GM19239 (cell line): Measurements from ENCODE around the gene LHFPL6.

Source experiments
- DNase-seq: peaks from one replicate; pipeline ENCODE4 v3.0.0; 2011; ENCODE audit warnings: low spot score; ENCODE audit not compliant: insufficient read length
- FAIRE-seq: peaks from 2 replicates; lab custom pipeline; 2011; peaks lifted over from hg19 to GRCh38; lab: Jason Lieb, UNC

LHFPL6 gene

GRCh38 chr13:39401756-39402155 is 201.2 kb downstream of the LHFPL6 start:
- DNase-seq (no peak), FAIRE-seq (no peak)

DNA sequence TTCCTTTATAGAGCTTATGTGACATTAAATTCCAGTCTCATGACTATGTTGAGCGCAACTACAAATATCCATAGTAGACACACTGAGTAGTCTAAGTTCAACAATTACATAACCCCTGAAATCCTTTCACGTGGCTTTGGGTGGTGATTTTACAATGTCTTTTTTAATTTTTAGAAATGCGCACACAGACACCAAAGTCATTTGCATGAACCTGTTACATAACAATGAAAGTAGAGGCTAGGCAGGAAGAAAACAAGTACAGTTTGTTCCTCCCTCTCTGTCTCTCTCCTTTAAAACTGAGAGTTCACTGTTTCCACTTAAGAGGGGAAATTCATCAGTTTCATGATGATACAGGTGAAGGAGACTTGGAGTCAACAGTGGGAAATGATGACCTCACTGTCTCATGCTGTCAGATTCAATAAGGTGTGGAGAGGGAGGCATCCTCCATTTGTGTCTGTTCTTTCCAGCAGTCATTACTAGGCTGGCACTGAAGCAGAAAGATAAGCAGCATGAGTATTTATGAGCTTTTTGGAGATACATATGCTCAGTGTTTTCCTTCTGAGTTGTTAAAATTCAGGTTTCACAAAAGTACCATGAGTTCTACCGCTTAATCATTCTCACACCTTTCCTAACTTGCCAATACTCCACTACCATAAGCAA is 201.8 kb downstream of the LHFPL6 start:
- no peak for DNase-seq
- no peak for FAIRE-seq

DNA sequence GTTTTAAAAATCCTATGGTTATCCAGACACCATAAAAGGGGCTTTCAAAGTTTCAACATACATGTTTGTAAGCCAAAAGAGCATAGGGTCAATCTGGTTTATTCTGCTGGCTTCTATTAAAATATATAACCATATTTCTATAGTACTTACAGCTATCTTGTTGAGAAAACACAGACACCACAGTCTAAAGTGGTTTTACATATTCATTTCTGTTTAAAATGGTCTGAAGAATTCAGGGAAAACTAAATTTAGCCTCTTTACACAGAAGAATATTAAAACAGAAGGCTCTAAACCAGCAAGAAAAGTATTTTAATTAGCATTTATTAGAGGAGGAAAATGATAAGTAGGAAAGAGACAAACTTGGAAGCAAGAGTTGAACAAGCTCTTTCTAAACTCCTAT is 203.9 kb downstream of the LHFPL6 start:
- FAIRE-seq, result no peak
- no peak for DNase-seq

GRCh38 chr13:39397896-39398265 is 205.1 kb downstream of the LHFPL6 start:
- DNase-seq (no peak), FAIRE-seq (no peak)

DNA sequence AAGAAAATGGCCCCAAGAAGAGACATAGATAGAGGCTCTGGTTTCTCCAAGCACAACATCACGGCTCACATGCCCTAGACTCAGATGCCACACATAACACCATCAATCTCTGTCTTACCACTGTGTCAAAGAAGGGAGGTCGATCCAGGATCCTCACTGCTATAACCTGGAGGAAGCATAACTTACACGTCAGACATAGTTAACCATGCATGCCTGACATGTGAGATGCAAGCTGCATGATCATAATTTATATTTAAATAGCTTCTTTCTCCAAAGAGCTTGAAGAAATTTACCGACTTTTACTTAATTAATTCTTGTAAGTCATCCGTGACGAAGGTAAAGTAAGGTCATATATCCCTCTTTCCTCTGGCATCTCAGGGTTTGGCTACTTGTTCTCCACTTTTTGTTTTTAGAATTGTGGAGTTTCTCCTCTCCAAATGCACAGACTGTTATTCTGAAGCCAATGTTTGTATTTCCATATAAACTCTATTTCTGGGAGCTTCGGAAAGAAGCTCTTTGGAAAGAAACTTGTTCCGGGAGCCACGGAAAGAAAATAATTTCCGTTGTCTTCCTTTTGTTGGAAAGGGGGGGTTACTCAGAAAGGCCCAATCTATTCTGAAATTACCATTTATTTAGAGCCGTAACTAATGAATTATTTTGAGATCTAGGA is 205.6 kb downstream of the LHFPL6 start:
- DNase-seq (no peak), FAIRE-seq (no peak)

DNA sequence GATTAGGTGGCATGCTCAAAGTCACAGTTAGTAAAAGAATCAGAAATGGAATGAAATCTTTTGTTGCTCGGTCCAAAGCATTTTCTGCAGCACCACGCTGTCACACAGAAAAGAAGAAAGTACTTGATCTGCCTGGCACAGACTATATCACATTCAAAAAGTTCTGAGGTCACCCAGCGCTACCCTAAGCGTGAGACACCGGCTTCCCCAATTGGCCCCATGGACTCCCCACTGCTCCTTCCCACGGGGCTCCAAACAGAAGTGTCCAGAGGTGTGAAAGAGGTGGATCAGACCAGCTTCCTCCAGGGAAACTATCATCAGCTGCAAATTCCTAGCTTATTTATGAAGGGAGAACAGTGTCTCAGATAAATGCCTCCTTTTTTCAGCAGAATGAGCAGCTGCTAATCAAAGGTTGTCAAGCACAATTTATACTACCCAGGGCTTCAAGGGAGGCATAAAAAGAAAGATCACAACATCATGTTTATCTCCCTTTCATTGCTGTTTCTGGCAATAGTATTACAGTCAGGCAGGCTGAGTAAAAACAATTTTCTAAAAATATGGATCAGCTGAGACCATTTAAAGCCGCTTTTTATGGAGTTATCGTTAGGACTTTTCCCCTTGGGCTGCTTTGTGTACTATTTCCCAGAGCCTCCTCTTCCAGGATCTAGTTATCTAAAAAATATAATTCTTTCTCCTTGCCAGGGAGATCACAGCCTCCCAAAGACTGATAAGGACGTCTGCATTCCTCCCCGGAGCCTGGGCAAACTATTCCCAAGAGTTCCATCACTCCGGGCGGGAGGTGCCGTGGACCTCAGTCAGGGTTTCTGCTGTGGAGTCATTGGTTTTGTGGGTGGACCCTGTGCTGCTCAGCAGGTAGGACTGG is 208.0 kb downstream of the LHFPL6 start:
- no peak for FAIRE-seq
- DNase-seq, result no peak

DNA sequence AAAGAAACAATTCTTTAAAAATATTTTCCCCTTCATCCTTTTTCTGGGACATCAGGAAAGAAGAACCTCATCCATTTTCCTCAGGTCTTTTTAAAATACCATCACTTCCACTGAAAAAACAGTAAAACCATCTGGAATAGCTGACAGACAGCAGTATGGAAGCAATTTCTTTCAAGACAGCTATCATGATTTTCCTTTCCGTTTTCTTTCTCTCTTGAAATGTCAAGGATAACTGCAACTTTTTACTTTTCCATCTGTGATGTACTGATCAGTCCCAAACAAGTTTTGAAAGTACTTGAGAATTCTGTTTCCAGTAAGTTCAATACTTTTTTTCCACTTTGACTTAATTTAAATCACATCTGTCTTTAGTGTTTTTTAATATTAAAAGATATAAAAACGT is 211.2 kb downstream of the LHFPL6 start:
- FAIRE-seq, result no peak
- no peak for DNase-seq

DNA sequence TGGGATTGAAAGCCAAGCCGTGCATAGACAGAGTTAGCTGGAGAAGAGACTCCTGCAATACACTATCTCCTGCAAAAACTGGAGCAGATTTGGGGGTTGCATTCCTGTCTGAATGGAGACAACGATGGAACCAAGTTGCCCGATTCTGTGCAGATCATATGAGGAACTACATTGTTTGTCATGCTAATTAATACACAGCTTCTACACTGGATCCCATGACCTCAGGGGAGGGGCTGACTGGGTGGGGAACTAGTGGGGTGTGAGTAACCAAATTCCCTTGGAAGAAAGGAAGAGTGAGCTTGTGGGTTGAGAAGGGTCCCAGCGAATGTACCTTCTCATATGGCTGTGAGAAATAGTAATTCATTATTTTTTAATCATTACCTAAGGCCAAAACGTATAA is 214.0 kb downstream of the LHFPL6 start:
- no peak for DNase-seq
- no peak for FAIRE-seq

- no peak for FAIRE-seq
- no peak for DNase-seq
Observed at GRCh38 chr13:39385621-39386231, 217.3 kb downstream of the LHFPL6 start.

DNA sequence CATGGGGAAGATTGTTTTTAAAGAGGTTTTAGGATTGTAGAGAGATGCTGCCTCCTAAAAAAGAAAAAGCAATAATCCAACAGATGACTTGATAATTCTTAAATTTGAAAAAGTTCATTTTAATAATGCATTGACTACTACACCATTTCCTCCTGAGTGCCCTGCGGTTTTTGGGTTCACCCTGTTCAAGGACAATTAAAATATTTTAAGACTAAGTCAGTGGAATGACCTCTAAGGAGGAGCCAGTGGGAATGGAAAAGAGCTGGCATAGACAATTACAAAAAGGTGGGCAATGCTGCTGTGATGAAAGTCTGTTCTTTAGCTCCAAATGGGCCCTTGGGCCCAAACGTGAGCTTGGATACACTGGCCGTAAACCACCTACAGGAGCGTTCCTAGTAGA is 217.8 kb downstream of the LHFPL6 start:
- no peak for DNase-seq
- no peak for FAIRE-seq

DNA sequence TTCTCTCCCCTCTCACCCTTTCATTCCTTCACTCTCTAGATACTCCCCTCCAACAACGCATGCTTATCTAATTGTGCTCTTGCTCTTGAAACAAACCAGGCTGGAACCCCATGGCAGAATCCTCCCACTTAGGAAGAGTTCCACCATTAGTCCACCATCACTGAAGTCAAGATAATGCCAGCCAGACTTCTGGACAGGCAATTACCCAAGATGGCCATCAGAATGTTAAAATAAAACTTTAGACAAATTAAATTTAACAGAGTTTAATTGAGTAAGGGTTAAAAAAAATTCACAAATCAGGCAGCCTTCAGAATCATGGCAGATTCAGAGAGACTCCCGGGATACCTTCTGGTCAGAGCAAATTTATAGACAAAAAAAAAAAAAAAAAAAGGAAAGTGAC is 221.5 kb downstream of the LHFPL6 start:
- DNase-seq, result no peak
- no peak for FAIRE-seq

- FAIRE-seq (no peak), DNase-seq (no peak)
Observed at GRCh38 chr13:39379667-39380655, 223.0 kb downstream of the LHFPL6 start.

DNA sequence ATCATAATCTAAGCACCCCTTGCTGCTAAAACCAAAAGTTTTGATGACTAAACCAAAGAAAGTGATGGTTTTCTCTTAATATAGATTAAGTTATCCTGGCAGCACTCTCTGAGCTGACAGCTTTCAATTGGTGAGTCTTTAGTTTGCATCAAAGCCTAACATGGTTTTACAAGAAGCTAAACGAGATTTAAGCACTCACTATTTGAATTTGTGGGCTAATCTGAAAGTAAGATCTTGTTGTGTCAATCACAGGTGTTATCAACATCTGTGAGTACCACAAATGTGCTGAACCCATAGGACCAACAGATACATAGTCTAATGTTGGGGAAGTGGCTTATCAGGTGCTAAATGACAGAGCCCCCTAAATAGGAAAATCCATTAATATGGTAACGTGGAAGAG is 223.9 kb downstream of the LHFPL6 start:
- peak; percentile 73 for FAIRE-seq
- no peak for DNase-seq

DNA sequence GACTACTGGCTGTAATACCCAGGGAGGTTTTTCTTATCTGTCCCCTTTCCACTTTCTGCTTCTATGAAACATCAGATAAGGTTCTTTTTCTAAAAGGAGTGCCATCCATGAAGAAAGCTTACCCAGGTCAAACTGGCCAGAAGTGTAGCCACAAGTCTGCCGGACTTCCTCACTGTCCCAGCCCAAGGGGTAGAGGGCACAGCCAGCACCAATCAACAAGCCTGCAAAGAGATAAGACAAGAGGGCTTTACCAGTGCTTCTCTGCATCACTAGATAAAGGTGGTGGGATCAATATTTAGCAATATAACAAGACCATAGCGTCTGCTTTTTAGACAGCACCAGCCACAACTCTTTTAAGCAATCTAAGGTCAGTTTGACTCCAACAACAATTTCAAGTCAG is 224.7 kb downstream of the LHFPL6 start:
- FAIRE-seq (no peak), DNase-seq (no peak)

GRCh38 chr13:39377699-39378098 is 225.3 kb downstream of the LHFPL6 start:
- no peak for FAIRE-seq
- no peak for DNase-seq

DNA sequence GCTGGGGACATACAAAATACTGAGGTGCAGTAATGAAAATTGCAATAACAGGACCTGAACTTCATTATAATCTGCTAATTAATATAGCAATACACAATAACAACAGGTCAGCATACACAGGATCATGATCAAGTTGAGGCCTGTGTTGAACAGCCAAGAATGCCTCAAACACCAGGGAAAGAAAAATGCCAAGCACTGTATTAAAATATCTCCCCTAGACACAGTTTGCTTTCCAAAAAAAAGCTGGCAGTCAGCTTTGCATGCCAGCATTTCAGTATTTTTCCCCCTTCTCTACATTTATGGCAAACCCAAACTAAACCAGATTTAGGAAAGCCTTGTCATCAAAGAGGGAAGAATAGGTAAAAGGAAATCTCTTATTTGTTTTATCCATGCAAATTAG is 226.9 kb downstream of the LHFPL6 start:
- DNase-seq (no peak), FAIRE-seq (no peak)

DNA sequence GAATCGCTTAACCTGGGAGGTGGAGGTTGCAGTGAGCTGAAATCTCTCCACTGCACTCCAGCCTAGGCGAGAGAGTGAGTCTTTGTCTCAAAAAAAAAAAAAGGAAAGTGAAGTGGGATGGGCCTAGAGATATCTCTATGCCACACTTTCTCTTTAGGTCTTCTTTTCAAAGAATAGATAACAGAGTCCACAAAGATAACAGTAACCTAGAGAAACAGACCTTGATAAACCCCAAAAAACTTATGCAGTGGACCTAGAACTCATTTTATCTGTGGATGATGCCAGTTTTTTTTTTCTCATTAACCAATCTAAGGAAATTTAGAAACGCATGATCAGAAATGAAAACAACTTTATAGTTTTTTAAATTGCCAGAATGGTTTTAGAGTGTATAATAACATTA is 227.4 kb downstream of the LHFPL6 start:
- no peak for DNase-seq
- no peak for FAIRE-seq

GRCh38 chr13:39374741-39375189 is 228.2 kb downstream of the LHFPL6 start:
- no peak for FAIRE-seq

DNA sequence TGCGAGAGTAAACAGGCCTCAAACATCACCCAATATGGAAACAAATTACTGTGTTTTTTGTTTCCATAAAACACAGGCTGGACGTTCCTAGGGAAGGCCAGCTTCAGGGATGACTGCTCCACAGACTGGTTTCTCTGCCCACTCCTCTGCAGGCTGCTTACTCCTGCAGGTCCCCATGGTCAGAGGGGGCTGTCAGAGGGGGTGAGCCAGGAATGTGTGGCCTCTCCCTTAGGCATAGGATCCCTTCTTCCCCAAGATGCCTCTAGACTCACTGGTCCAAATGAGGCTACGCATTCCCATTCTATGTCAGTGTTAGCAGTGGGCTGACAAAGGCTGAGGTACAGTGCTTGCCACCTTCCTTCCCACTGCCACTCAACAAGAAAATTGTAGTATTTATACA is 229.8 kb downstream of the LHFPL6 start:
- no peak for FAIRE-seq
- no peak for DNase-seq

More at GRCh38 chr13:39374741-39375189, 228.2 kb downstream of the LHFPL6 start:
- no peak for DNase-seq

- FAIRE-seq, result no peak
- no peak for DNase-seq
Observed at GRCh38 chr13:39371706-39372105, 231.3 kb downstream of the LHFPL6 start.
